Fibroblast of lung (primary cell): ENCODE results near the gene HHIPL1. TPM values are rescaled to one million over a fixed set of nuclear protein-coding genes. Genes with fewer than 3 reads are reported as not detected.

Experiments
- DNase-seq, 2 donors: peaks; one replicate each; pipeline versions ENCODE4 v3.0.0 to v3.0.0-alpha.2; 2010; ENCODE audit warnings: low read depth in 2 of 2
- H2AFZ ChIP-seq: 2 replicates; pipeline ENCODE4 v1.5.1; 2012; ENCODE audit warnings: low read length, control low read depth, inconsistent platforms
- H3K27ac ChIP-seq: 2 replicates; pipeline ENCODE4 v1.5.1; 2011; ENCODE audit warnings: low read length, control low read depth; ENCODE audit not compliant: insufficient read depth
- H3K27me3 ChIP-seq: 2 replicates; pipeline ENCODE4 v1.5.1; 2011; ENCODE audit warnings: mild to moderate bottlenecking, low read length; ENCODE audit not compliant: control insufficient read depth, insufficient read depth
- H3K36me3 ChIP-seq: 2 replicates; pipeline ENCODE4 v1.5.1; 2011; ENCODE audit warnings: low read length; ENCODE audit not compliant: control insufficient read depth, insufficient read depth
- H3K4me1 ChIP-seq: 2 replicates; pipeline ENCODE4 v1.5.1; 2011; ENCODE audit warnings: low read length; ENCODE audit not compliant: control insufficient read depth, insufficient read depth; ENCODE audit errors: extremely low read depth
- H3K4me2 ChIP-seq: 2 replicates; pipeline ENCODE4 v1.5.1; 2011; ENCODE audit warnings: low read length, control low read depth; ENCODE audit not compliant: insufficient read depth; ENCODE audit errors: extremely low read depth
- H3K4me3 ChIP-seq, 4 experiments: fragments of 200-600 bp in 1 of 4; sonication (generic) in 1 of 4; replicated peaks in 1 of 4; 2 replicates each; pipeline ENCODE4 v1.5.1; 2011 to 2016; ENCODE audit warnings: low read length in 4 of 4, low read depth in 3 of 4, mild to moderate bottlenecking in 3 of 4, control low read depth in 2 of 4, inconsistent platforms in 1 of 4, mixed read lengths in 1 of 4; ENCODE audit not compliant: insufficient read depth in 1 of 4; ENCODE audit errors: control extremely low read depth in 1 of 4
- H3K79me2 ChIP-seq: 2 replicates; pipeline ENCODE4 v1.5.1; 2012; ENCODE audit warnings: mild to moderate bottlenecking, low read length, inconsistent platforms; ENCODE audit not compliant: control insufficient read depth, insufficient read depth
- H3K9ac ChIP-seq: 2 replicates; pipeline ENCODE4 v1.5.1; 2011; ENCODE audit warnings: mild to moderate bottlenecking, low read length, control low read depth; ENCODE audit not compliant: insufficient read depth
- H3K9me3 ChIP-seq: 2 replicates; pipeline ENCODE4 v1.5.1; 2012; ENCODE audit warnings: low read depth, low read length; ENCODE audit not compliant: control insufficient read depth, insufficient read depth
- H4K20me1 ChIP-seq: 2 replicates; pipeline ENCODE4 v1.5.1; 2011; ENCODE audit warnings: low read length; ENCODE audit not compliant: control insufficient read depth, insufficient read depth; ENCODE audit errors: extremely low read depth
- CTCF ChIP-seq, 2 donors: IDR thresholded peaks in 1 of 2; conservative IDR thresholded peaks in 1 of 2; 1 replicate in 1 of 2; 2 replicates in 1 of 2; pipeline ENCODE4 v1.5.1; 2011 to 2012; ENCODE audit warnings: low read length in 2 of 2, control low read depth in 1 of 2, inconsistent platforms in 1 of 2, low read depth in 1 of 2, mild to moderate bottlenecking in 1 of 2
- EZH2 ChIP-seq: IDR thresholded peaks from 2 replicates; pipeline ENCODE4 v1.5.1; 2012; ENCODE audit warnings: low read length, control low read depth, mild to moderate bottlenecking; ENCODE audit errors: missing control alignments
- polyA plus RNA-seq, 2 donors: library from polyadenylated mRNA; depleted of rRNA in 1 of 2; stranded (reverse) in 1 of 2; unstranded in 1 of 2; fragments of >200 nt; gene quantifications; 2 replicates each; pipeline ENCODE4 v1.2.1, GENCODE V29; 2011 to 2012; ENCODE audit warnings: missing spikeins in 1 of 2
- total RNA-seq: library from RNA; depleted of rRNA; stranded (reverse); fragments of >200 nt; gene quantifications from 2 replicates; pipeline ENCODE4 v1.2.1, GENCODE V29; 2014

HHIPL1 gene
- total and polyA plus RNA-seq, 2 donors (not counting 1 experiment from before 2014, with no cell fraction given) = 1.5 to 9.9 TPM

DNA sequence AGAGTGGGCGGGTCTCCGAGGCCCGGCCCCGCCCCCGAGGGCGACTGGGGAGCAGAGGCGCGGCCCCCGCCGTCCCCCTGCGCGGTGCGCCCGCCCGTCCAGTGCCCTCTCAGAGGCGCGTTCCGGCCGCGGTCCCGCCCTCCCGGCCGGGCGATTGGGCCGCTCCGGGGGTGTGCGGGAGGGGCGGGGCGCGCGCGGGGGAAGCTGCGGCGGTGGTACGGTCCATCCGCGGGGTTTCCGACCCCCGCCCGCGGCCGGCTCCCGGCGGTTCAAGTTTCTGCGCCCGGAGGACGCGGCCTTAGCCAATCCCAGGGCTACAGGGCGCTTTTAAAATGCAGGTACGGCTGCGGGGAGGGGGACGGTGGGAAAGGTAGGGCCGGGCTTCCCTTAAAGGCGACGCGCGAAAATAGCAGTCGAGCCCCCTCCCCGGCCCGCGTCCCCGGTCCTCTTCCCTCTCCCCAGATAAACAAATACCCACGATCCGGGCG lies 40.6 kb upstream of the HHIPL1 start:
- H3K27ac ChIP-seq = peak overlapping the region; percentile 56
- no peaks in the 10 kb centered on the region for H3K36me3 ChIP-seq
- TF ChIP-seq EZH2 (no peak), CTCF (conservative IDR thresholded peaks at IDR 0.05 in 1 of 2, IDR thresholded peaks at IDR 0.05 in 1 of 2; ENCODE audit: low read depth in 1 of 2, low read length in 2 of 2) (no peak)
- no peaks in the 10 kb centered on the region for H3K9me3 ChIP-seq
- H4K20me1 ChIP-seq = no peaks in the 10 kb centered on the region
- peak; percentile 94 to 95 for DNase-seq
- peak overlapping the region; percentile 59 to 78 (median 68) for H3K4me3 ChIP-seq
- peak overlapping the region; percentile 89 for H3K4me2 ChIP-seq
- H3K9ac ChIP-seq = peak overlapping the region; percentile 43
- peaks cover 3% of the 10 kb centered on the region for H3K4me1 ChIP-seq
- peak overlapping the region; percentile 40 for H2AFZ ChIP-seq
- H3K27me3 ChIP-seq = no peaks in the 10 kb centered on the region
- peaks cover 31% of the 10 kb centered on the region for H3K79me2 ChIP-seq

DNA sequence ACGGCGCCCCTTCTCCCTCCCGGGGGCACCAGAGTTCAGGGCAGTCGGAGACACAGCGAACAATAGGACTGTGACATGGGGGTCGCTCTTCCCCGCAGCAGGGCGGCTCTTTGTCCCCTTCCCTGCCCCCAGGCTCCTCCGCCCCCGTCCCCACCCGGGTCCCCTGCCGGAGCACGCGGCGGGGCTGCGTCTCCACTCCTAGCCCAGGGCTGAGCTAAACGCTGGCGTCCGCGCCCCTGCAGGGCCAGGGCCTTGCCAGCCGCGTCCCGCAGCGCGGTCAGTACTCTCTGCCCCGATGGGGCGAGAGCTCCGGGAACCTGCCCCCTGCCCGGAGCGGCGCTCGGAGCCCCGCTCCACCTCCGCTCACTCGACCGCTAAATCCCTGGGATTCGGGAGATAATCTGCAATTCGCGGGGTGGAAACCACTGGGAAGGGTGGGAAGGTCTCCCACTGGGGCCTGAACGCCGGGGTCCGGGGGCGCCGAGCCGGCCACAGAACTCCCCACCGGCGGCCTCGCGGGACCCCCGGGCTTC lies 40.1 kb upstream of the HHIPL1 start:
- H3K9ac ChIP-seq = peak overlapping the region; percentile 57
- no peaks in the 10 kb centered on the region for H3K9me3 ChIP-seq
- H3K27ac ChIP-seq = peak overlapping the region; percentile 56
- H3K27me3 ChIP-seq = no peaks in the 10 kb centered on the region
- no peaks in the 10 kb centered on the region for H3K36me3 ChIP-seq
- DNase-seq = peak in 1 of 2 donors; percentile 48
- peak overlapping the region; percentile 89 for H3K4me2 ChIP-seq
- TF ChIP-seq CTCF (conservative IDR thresholded peaks at IDR 0.05 in 1 of 2, IDR thresholded peaks at IDR 0.05 in 1 of 2; ENCODE audit: low read depth in 1 of 2, low read length in 2 of 2) (no peak), EZH2 (no peak)
- H2AFZ ChIP-seq = peak overlapping the region; percentile 40
- peaks cover 3% of the 10 kb centered on the region for H3K4me1 ChIP-seq
- peak overlapping the region; percentile 59 to 78 (median 68) for H3K4me3 ChIP-seq
- H3K79me2 ChIP-seq = peaks cover 29% of the 10 kb centered on the region
- H4K20me1 ChIP-seq = no peaks in the 10 kb centered on the region

DNA sequence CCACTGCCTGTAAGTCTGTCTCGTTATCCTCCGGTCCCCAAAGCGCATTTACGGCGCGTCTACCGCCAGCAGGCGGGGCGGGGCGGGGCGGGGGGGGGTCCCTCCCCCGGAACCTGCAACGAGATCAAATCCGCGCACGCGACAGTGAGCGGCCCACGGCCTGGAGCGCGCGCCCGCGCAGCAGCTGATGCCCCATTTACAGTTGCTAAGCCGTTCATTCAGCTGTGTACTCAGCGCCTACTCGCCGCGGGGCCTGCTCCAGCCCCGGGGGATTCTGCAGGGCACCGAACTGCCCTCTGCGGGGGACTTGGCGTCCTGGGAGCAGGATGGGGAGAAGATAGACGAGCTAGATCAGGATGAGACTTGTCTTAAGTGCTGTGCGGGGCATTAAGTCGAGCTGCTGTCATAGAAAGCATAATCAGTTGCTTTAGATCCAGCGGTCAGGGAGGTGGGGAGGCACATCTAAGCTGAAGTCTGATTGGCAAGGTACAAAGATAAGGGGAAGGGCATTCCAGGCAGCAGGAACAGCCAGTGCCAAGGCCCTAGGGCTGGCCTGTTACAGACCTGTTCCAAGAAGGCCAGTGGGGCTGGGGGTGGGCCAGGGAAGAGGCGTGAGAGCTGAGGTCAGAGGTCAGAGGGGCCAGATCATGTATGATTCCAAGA lies 39.5 kb upstream of the HHIPL1 start:
- Histone ChIP-seq H3K27me3 (no peaks in the 10 kb centered on the region), H3K27ac (peak overlapping the region; percentile 60), H3K4me2 (peak overlapping the region; percentile 91), H3K9me3 (no peaks in the 10 kb centered on the region), H2AFZ (peak overlapping the region; percentile 78), H3K36me3 (no peaks in the 10 kb centered on the region), H3K4me3 (peak overlapping the region; percentile 59 to 78 (median 68)), H3K9ac (peak overlapping the region; percentile 57), H3K4me1 (peaks cover 3% of the 10 kb centered on the region), H4K20me1 (no peaks in the 10 kb centered on the region), H3K79me2 (peaks cover 23% of the 10 kb centered on the region)
- TF ChIP-seq CTCF (conservative IDR thresholded peaks at IDR 0.05 in 1 of 2, IDR thresholded peaks at IDR 0.05 in 1 of 2; ENCODE audit: low read depth in 1 of 2, low read length in 2 of 2) (no peak), EZH2 (no peak)
- DNase-seq = peak in 1 of 2 donors; percentile 77
